Stimulated activated CD8-positive, alpha-beta memory T cell treated with anti-CD3 and anti-CD28 coated beads, Interleukin-15, amount 100 ng/mL, for 1 hour (primary cell): Measurements from ENCODE around the gene FHIT.
"Not testable (repeated sequence)": the region's sequence is repeated elsewhere in the genome, so short reads cannot be mapped to it uniquely, and the experiment has no call there.

Source experiments
- DNase-seq: peaks from one replicate; pipeline ENCODE4 v3.0.0-alpha.2; 2020; ENCODE audit warnings: low read depth

The FHIT gene

GRCh38 chr3:60703956-60704736 is 547.1 kb downstream of the FHIT start:
- no peak for DNase-seq

- DNase-seq, result no peak
Observed at GRCh38 chr3:60703008-60703407, 548.2 kb downstream of the FHIT start.

- no peak for DNase-seq
Observed at GRCh38 chr3:60698117-60698516, 553.1 kb downstream of the FHIT start.

GRCh38 chr3:60697132-60697531 is 554.1 kb downstream of the FHIT start:
- no peak for DNase-seq

- DNase-seq, result no peak
Observed at GRCh38 chr3:60696428-60697125, 554.7 kb downstream of the FHIT start.

- DNase-seq, result no peak
Observed at GRCh38 chr3:60675424-60675823, 575.8 kb downstream of the FHIT start.

GRCh38 chr3:60674870-60675269 is 576.4 kb downstream of the FHIT start:
- no peak for DNase-seq

- no peak for DNase-seq
Observed at GRCh38 chr3:60673123-60673522, 578.1 kb downstream of the FHIT start.

GRCh38 chr3:60672337-60672736 is 578.9 kb downstream of the FHIT start:
- not testable (repeated sequence) for DNase-seq

GRCh38 chr3:60669636-60670035 is 581.6 kb downstream of the FHIT start:
- DNase-seq, result no peak

GRCh38 chr3:60660026-60660425 is 591.2 kb downstream of the FHIT start:
- no peak for DNase-seq

GRCh38 chr3:60659098-60659497 is 592.2 kb downstream of the FHIT start:
- DNase-seq, result no peak

GRCh38 chr3:60657972-60658371 is 593.3 kb downstream of the FHIT start:
- no peak for DNase-seq

GRCh38 chr3:60652829-60653228 is 598.4 kb downstream of the FHIT start:
- DNase-seq, result no peak

GRCh38 chr3:60651799-60652198 is 599.5 kb downstream of the FHIT start:
- no peak for DNase-seq

- DNase-seq, result no peak
Observed at GRCh38 chr3:60650171-60650570, 601.1 kb downstream of the FHIT start.

- DNase-seq, result no peak
Observed at GRCh38 chr3:60645801-60646200, 605.5 kb downstream of the FHIT start.

- DNase-seq, result no peak
Observed at GRCh38 chr3:60643831-60644230, 607.4 kb downstream of the FHIT start.

- DNase-seq, result no peak
Observed at GRCh38 chr3:60641354-60641753, 609.9 kb downstream of the FHIT start.

GRCh38 chr3:60636846-60637245 is 614.4 kb downstream of the FHIT start:
- no peak for DNase-seq

- DNase-seq, result no peak
Observed at GRCh38 chr3:60633644-60634043, 617.6 kb downstream of the FHIT start.

GRCh38 chr3:60631509-60631908 is 619.7 kb downstream of the FHIT start:
- DNase-seq, result no peak

- no peak for DNase-seq
Observed at GRCh38 chr3:60630953-60631352, 620.3 kb downstream of the FHIT start.

- DNase-seq, result no peak
Observed at GRCh38 chr3:60629816-60630215, 621.4 kb downstream of the FHIT start.
